HG02885 (cell line): ENCODE results near the gene REEP3.
A peak's percentile ranks its signal among the peaks of the same experiment; 100 is the strongest.

Experiments
- ATAC-seq: cut with Tn5 transposase; IDR thresholded peaks from one replicate; pipeline ENCODE4 v1.9.1; 2021; ENCODE audit warnings: mild to moderate bottlenecking; ENCODE audit not compliant: unreplicated experiment, poor library complexity

The REEP3 gene

DNA sequence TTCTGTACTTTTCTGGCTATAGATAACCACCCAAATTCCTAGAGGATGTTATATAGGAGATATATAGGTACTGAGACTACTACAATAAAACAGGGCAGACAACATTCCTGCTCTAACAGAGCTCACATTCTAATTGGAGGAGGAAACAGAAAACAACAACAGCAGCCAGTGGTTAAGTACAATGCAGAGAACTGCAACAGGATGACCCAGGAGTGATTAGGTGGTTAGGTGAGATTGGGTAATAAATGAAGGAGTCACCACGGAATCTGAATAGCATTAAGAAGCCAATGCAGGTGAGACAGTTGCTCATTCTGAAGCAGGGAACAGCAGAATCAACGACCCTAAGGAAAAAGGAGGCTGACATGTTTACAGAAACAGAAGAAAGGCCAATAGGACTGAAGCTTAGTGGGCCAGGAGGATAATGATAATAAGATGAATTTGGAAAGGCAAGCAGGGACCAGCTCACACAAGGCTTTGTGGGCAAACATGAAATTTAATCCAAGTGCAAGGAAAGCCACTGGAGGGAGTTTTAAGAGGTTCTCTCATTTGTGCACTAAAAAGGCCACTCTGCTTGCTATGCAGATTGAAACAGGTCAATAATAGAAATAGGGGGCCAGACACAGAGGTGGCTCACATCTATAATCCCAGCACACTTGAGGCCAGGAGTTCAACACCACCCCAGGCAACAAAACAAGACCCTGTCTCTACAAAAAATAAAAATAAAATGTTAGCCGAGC, 16.9 kb upstream of the REEP3 start:
- no peak for ATAC-seq

DNA sequence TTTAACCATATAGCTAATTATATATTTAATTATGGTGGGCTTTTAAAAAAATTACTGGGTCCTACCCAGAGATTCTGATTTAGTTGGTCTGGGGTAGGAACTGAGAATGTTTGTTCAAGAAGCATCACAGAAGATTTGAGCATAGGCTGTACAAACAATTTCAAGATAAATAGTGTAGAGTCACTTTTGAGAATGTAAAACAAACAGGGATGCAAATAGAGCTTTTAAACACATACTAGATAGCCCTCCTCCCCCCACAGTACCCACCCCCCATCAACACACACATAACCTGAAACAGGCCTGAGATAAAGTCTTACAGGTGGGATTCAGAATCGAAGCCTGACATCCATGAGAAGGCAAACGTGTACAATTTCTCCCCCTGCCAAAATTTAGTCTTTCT, 15.6 kb upstream of the REEP3 start:
- ATAC-seq, result no peak

DNA sequence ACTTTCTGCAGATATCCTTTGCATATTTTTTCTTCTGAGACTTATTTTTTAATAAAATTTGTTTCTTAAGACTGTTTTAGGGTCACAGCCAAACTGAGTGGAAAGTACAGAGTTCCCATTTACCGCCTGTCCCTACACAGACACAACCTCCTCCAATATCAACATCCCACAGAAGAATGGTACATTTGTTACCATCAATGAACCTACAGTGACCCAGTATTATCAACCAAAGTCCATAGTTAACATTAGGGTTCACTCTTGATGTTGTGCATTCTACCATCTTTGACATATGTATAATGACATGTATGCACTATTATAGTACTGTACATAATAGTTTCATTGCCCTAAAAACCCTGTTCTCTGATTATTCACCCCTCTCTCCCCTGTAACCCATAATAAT, 14.6 kb upstream of the REEP3 start:
- ATAC-seq, result no peak

DNA sequence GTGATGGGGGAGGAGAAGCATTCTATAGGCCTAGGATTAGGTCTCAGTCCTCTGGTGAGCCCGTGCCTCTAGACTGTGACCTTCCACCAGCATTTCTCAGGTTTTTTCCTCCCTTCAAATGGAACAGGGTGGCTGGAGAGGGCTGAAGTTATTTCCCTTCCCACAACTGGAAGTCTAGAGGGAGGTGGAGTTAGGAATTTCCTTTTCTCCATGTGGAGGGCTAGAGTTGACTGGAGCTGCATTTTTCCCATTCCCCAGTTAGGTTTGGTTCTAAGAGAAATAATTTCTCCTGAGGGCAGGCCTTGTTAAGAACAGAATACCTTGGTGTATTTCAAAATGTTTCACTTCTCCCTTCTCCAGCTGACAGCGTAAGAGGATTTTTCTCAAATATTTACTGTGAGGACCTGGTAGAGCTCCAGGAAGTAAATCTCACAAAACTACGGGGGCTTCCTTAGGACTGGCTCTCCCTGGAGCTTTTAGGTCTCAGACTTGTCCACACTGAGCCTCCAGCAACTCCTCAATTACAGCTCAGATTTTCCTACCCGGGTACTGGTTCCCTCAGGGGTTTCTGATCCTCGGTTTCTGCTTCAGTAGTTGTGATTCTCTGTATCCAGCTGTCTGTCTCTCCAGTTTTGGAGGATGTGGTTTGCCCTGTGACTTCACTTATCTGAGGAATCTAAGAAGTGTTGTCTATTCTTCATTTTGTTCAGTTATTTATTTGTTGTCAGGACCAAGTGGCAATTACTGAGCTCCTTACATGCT, 6.0 kb upstream of the REEP3 start:
- peak; percentile 41 for ATAC-seq

GRCh38 chr10:63516207-63516606, 5.0 kb upstream of the REEP3 start:
- ATAC-seq, result no peak

GRCh38 chr10:63518690-63519288, 2.4 kb upstream of the REEP3 start:
- no peak for ATAC-seq

DNA sequence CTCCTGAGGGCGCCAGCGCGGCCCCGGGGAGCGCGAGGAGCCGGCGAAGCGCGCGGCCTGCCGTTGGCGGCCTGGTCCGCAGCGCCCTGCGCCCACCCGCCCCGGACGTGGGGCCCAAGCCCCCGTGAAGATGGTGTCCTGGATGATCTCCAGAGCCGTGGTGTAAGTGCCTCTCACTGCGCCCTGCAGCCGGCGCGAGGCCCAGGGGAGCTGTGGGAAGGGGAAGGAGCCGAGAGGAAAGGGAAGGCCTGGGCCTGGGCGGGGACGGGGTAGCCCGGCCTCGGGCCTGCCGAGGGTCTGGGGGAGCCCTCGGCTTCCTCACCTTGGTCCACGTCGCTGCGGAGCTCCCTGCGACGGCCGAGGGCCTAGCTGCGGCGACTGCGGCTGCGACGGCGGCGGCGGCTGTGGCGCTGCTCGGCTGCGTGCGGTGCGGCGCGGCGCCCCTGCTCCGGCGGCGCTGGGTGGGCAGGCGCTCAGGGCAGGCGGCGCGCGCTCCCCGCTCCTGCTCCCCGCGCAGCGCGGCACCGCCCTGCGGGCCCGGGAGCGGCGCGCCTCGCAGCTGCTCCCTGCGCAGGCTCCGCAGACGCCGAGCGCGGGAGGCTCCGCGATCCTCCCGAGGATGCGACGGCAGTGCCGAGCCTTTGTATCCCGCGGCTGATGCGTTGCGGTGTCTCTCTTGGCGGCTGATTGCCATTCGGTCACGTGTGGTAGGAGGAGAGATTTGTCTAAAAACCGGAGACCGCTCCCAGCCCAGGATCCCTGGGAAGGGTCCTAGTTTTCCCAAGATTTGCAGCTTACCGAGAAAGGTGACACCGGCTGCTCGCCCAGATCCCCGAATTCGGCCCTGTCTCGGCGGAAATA, 445 bp downstream of the REEP3 start:
- peak; percentile 68 for ATAC-seq

GRCh38 chr10:63522277-63522687, 1.1 kb downstream of the REEP3 start:
- ATAC-seq, result no peak

DNA sequence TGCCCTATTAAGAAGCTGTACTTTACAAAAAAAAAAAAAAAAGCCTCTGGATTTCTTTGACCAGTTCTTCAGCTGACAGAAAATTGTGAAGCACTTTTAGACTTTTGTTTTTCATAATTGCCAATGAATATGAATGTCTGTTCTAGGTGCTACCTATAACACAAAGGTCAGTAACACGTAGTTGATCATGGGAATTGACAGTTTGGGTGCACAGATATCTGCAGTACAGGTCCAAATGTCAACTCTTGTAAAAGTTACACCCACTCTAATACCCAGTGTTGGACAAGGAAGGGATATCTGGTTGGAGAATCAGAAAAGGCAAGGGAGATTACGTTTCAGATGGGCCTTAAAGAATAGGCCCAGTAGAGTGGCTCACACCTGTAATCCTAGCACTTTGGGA, 1.8 kb downstream of the REEP3 start:
- ATAC-seq, result no peak

DNA sequence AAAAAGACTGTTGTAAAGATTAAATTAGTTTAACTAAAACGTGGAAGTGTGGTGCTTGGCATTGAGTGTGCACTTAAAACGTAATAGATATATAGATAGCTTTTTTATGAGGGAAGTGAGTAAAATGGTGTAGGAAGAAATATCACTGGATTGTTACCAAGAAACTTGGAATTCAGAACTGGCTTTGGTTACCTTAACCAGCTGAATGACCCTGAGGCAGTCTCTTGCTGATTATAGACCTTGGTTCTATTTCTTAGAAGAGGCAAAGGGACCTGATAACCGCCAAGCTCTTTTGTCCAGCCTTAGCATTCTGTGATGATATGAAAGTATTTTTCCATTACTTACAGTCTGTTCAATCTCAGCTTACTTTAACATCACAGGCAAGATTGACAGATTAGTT, 3.8 kb downstream of the REEP3 start:
- no peak for ATAC-seq

GRCh38 chr10:63527401-63527800, 6.2 kb downstream of the REEP3 start:
- no peak for ATAC-seq

- ATAC-seq, result no peak
Observed at GRCh38 chr10:63528084-63528744, 7.0 kb downstream of the REEP3 start.

- ATAC-seq, result no peak
Observed at GRCh38 chr10:63530409-63530808, 9.2 kb downstream of the REEP3 start.

DNA sequence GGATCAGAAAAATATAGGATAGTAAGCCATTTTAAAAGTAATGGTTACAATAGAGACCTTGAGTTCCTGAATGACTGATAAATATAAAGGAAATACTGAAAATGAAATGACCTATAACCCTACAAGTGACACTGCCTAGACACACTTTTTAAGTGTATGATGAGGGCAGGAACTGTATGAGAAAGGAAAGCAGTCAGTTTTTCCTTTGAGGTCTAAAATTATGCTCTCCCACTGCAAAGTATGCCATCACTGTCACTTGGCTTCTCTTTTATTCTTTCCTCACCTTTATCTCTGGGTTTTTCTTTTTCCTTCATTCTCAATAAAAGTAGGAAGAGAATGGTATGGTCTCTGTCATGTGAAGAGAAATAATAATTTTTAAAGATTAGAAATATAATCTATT, 13.5 kb downstream of the REEP3 start:
- ATAC-seq, result no peak

DNA sequence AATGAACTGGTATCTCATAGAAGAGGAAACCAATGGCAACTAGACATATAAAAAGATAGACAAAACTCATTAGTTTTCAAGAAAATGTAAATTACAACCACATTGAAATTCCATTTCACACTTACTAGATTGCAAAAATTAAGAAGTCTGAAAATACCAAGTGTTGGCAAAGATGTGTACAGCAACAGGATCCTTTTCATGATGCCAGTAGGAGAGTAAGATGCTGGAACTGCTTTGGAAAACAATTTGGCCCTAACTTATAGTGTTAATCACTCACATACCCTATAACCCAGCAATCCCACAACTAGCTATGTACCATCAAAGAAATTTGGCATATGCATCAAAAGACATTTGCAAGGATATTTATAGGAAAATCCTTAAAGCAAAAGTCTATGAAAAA, 15.5 kb downstream of the REEP3 start:
- no peak for ATAC-seq

DNA sequence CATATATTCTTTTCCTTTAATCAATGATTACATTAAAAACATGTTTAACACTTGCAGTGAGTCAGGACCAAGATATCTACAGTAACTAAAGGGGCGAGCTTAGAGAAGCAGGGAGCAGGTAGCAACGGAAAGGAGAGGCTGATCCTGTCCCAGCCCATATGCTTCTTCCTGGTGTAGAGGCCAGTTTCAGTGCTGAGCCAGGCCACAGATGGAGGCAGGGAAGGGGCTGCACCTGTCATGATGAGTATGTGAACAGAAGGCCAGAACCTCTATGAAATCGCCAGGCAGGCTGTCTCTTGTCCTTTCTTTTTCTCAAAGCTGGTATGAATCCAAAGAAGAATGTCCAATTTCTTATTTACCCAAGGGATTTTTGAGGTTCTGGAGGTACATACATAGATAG, 16.3 kb downstream of the REEP3 start:
- no peak for ATAC-seq

DNA sequence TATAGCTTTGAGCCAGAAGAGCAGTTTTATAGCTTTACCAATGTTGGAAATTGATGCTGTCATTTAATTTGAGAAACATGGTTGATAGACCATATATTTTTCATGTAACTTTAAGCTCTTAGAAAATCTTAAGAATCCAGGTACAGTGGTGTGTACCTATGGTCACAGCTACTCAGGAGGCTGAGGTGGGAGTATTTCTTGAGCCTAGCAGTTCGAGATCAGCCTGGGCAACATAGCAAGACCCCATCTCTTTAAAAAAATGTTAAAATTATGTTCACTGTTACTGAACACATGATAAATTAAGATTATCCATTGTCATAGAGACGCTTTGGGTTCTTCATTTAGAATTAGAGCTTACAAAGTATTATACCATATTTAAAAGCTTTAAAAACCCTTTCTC, 18.2 kb downstream of the REEP3 start:
- ATAC-seq, result no peak

DNA sequence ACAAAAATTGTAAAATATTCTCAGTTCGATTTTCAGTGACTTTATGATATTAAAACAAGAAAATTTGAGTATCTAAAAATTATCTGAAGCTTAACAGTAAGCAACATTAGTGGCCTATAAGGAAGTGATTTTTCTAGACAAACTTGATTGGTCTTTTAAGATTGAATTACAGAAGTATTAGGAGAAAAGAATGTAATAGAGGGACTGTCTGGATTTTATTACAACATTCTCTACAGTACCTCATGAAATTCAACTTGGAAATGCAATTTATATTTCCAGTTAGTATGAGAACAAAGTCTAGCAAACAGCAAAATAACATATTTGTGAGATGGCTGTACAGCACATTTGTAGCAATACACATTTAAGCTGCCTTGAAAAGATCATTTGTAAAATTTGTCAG, 18.8 kb downstream of the REEP3 start:
- no peak for ATAC-seq

DNA sequence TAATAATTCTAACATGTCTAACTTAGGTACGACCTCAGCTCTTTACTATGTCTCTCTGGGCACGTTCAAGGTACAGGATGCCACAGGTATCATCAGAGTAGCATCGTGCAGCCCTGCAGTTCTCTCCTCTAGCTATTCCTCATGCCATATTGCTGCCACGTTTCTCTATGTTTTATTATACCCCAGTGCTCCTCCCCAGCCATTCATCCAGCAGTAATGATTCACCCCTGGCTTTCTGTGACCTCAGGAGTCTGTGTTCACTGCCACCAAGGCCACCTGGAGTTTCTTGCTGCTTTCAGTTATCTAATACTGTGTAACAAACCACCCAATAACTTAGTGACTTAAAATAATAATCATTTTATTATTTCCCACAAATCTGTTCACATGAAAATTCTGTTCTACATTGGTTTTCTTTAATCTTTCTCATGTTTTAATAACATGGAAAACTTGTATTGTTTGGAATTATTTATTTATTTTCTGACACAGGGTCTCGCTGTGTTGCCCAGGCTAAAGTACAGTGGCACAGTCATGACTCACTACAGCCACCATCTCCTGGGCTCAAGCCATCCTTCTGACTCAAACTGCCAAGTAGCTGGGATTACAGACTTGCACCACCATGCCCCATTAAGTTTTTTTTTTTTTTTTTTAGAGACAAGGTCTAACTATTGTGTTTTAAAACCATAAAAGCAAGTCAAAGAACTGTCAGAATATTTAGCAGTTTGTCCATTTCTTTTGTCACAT, 21.8 kb downstream of the REEP3 start:
- ATAC-seq, result no peak
